Endodermal cell (in vitro differentiated cells): ENCODE data around the gene CX3CR1. TPM values are rescaled to one million over a fixed set of nuclear protein-coding genes. Genes with fewer than 3 reads are reported as not detected.

Source experiments
- DNase-seq: peaks from one replicate; pipeline ENCODE4 v3.0.0-alpha.2; 2017
- H3K27ac ChIP-seq: 2 replicates; pipeline ENCODE4 v1.5.1; 2013; ENCODE audit warnings: mild to moderate bottlenecking, low read depth, low read length, moderate library complexity
- H3K27me3 ChIP-seq: 2 replicates; pipeline ENCODE4 v1.6.1; 2013; ENCODE audit warnings: mild to moderate bottlenecking, low read length, moderate library complexity; ENCODE audit not compliant: insufficient read depth, control insufficient read depth, poor library complexity, severe bottlenecking
- H3K36me3 ChIP-seq: 2 replicates; pipeline ENCODE4 v1.7.0; 2013; ENCODE audit warnings: mild to moderate bottlenecking, low read length, moderate library complexity; ENCODE audit not compliant: control insufficient read depth, insufficient read depth
- H3K4me1 ChIP-seq: one replicate; pipeline ENCODE4 v1.7.0; 2013; ENCODE audit warnings: low read length; ENCODE audit not compliant: control insufficient read depth, insufficient read depth
- H3K4me3 ChIP-seq: 2 replicates; pipeline ENCODE4 v1.5.1; 2013; ENCODE audit warnings: mild to moderate bottlenecking, low read length, moderate library complexity
- H3K9ac ChIP-seq: 2 replicates; pipeline ENCODE4 v1.6.1; 2013; ENCODE audit warnings: mild to moderate bottlenecking, low read length, moderate library complexity; ENCODE audit not compliant: poor library complexity, severe bottlenecking; ENCODE audit errors: extremely low read depth
- H3K9me3 ChIP-seq: 2 replicates; pipeline ENCODE4 v1.6.1; 2013; ENCODE audit warnings: mild to moderate bottlenecking, low read length, moderate library complexity; ENCODE audit not compliant: control insufficient read depth
- H3K27ac Mint-ChIP-seq: 2 replicates; pipeline ENCODE4 v1.8.0; 2020; ENCODE audit warnings: mixed read lengths
- H3K27me3 Mint-ChIP-seq: 2 replicates; pipeline ENCODE4 v1.8.0; 2021; ENCODE audit warnings: mild to moderate bottlenecking, mixed read lengths; ENCODE audit not compliant: insufficient read depth
- H3K36me3 Mint-ChIP-seq: 2 replicates; pipeline ENCODE4 v1.8.0; 2020; ENCODE audit warnings: low read depth, mixed read lengths
- H3K4me1 Mint-ChIP-seq: 2 replicates; pipeline ENCODE4 v1.8.0; 2020; ENCODE audit warnings: mixed read lengths
- H3K4me3 Mint-ChIP-seq: 2 replicates; pipeline ENCODE4 v1.8.0; 2020; ENCODE audit warnings: mild to moderate bottlenecking, moderate library complexity, mixed read lengths
- H3K9me3 Mint-ChIP-seq: 2 replicates; pipeline ENCODE4 v1.8.0; 2020; ENCODE audit warnings: mild to moderate bottlenecking, mixed read lengths
- CTCF ChIP-seq: fragments of 200-600 bp; sonication (generic); conservative IDR thresholded peaks from 2 replicates; pipeline ENCODE4 v1.5.0; 2021; ENCODE audit warnings: antibody characterized with exemption, mild to moderate bottlenecking
- WGBS, 2 experiments: methylation state at CpG; one replicate each; pipeline versions ENCODE4 v1.1.5 to v1.1.7; 2013; ENCODE audit warnings: missing lambda C conversion rate in 2 of 2, mixed read lengths in 1 of 2; ENCODE audit not compliant: insufficient coverage in 1 of 2, insufficient read length in 1 of 2; 5-methylcytosine and 5-hydroxymethylcytosine counted together
- total RNA-seq, 2 donors: library from RNA; stranded (reverse); fragmentation: NEBNext Ultra II Directional in 1 of 2; extraction: Animal tissue kit (Norgen Biotek cat#: 25700) in 1 of 2; gene quantifications; 2 replicates in 1 of 2; 3 replicates in 1 of 2; pipeline ENCODE4 v1.2.1, GENCODE V29; 2021

The CX3CR1 gene
- total RNA-seq, 2 donors from 2014 or later = not detected

DNA sequence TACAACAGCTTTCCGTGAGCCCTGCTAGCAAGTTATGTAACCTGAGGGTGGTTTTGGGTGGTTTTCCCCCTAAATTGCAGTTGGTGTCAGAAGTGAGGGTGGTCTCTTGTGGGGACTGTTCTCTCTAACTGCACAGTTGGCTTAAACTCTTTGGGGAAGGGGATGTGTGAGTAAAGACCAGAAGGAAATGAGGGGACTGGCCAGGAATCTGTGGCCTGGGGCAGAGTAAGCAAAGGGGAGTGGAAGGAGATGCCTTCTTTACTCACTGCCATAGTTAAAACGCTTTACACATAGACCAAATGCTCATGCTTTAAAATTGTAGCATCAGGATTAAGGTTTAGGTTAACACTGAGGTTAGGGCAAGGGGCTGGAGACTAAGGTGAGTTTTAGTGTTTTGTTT is 66.2 kb downstream of the CX3CR1 start:
- WGBS, 2 experiments = 80 to 92% methylated on average over 1 to 2 of the region's 2 CpGs
- no peaks in the 10 kb centered on the region for H3K9me3 Mint-ChIP-seq
- no peak for TF ChIP-seq CTCF

More for the DNA sequence above, 66.2 kb downstream of the CX3CR1 start:
- H3K36me3 Mint-ChIP-seq = no peaks in the 10 kb centered on the region
- no peak overlapping the region for H3K27ac Mint-ChIP-seq
- peaks cover 17% of the 10 kb centered on the region for H3K4me1 Mint-ChIP-seq
- no peak overlapping the region for H3K4me3 ChIP-seq
- H3K4me1 ChIP-seq = no peaks in the 10 kb centered on the region
- H3K9ac ChIP-seq = no peak overlapping the region
- no peak for DNase-seq
- no peak overlapping the region for H3K4me3 Mint-ChIP-seq
- no peaks in the 10 kb centered on the region for H3K27me3 ChIP-seq
- no peaks in the 10 kb centered on the region for H3K27me3 Mint-ChIP-seq
- no peaks in the 10 kb centered on the region for H3K36me3 ChIP-seq
- H3K9me3 ChIP-seq = peaks cover 7% of the 10 kb centered on the region
- no peak overlapping the region for H3K27ac ChIP-seq

Other genes with a start within 250 kb of the CX3CR1 start
- gene SCN11A, start 228.1 kb downstream of the CX3CR1 start, total RNA-seq = under 1 TPM; 0.40 to 0.81 TPM
- gene WDR48, start 228.0 kb downstream of the CX3CR1 start, total RNA-seq = 10 to 100 TPM; 57.5 to 60.4 TPM
- 10 to 100 TPM; 47.4 to 48.9 TPM for gene GORASP1, start 172.4 kb downstream of the CX3CR1 start, total RNA-seq
- gene TTC21A, start 172.4 kb downstream of the CX3CR1 start, total RNA-seq = 1 to 10 TPM; 5.7 to 5.8 TPM
- gene CSRNP1, start 126.4 kb downstream of the CX3CR1 start, total RNA-seq = 10 to 100 TPM in 1 of 2 donors, 1 to 10 TPM in 1; 9.2 to 11.1 TPM
- gene XIRP1, start 87.4 kb downstream of the CX3CR1 start, total RNA-seq = not detected
- under 1 TPM in 1 of 2 donors, not detected in 1; 0.22 TPM for gene CCR8, start 49.7 kb upstream of the CX3CR1 start, total RNA-seq
- gene SLC25A38, start 103.3 kb upstream of the CX3CR1 start, total RNA-seq = 10 to 100 TPM; 33.4 to 37.7 TPM
- 1,000 to 10,000 TPM; 1,584 to 1,777 TPM for gene RPSA, start 126.7 kb upstream of the CX3CR1 start, total RNA-seq
- gene MOBP, start 187.6 kb upstream of the CX3CR1 start, total RNA-seq = 1 to 10 TPM; 2.1 to 7.0 TPM